IMR-90 (cell line): ENCODE measurements around the gene SYT11. TPM values are rescaled to one million over a fixed set of nuclear protein-coding genes. Genes with fewer than 3 reads are reported as not detected.

Experiments used
- ATAC-seq: fragments of 200-7000 bp; cut with Tn5 transposase; 2 replicates; pipeline ENCODE4 v1.9.1; 2020; ENCODE audit warnings: low read depth, mild to moderate bottlenecking, moderate library complexity
- BruUV-seq: library from RNA; stranded (reverse); fragments of 400-500 nt; replicated peaks from 2 replicates; lab custom pipeline; 2021; lab: Mats Ljungman, UMichigan
- CTCF ChIA-PET: fragments of 300-600 bp; formaldehyde crosslinking; extraction: SDS; loops from one replicate; lab custom pipeline; 2021; ENCODE audit warnings: antibody characterized with exemption; lab: Yijun Ruan, JAX
- POLR2A ChIA-PET: fragments of 300-600 bp; sonication (Branson Sonifier 250); formaldehyde crosslinking; loops from one replicate; lab custom pipeline; 2022; ENCODE audit warnings: antibody characterized with exemption; ENCODE audit not compliant: unreplicated experiment; lab: Charles Lee
- DNase-seq: peaks from one replicate; pipeline ENCODE4 v3.0.0; 2013
- H2AFZ ChIP-seq: replicated peaks from 2 replicates; pipeline ENCODE3; 2013; ENCODE audit warnings: low read length, mild to moderate bottlenecking; ENCODE audit not compliant: poor library complexity
- H2AK5ac ChIP-seq: 2 replicates; pipeline ENCODE4 v1.6.1; 2013; ENCODE audit warnings: low read depth, low read length, inconsistent platforms
- H2AK9ac ChIP-seq: replicated peaks from 2 replicates; pipeline ENCODE3; 2013; ENCODE audit warnings: mild to moderate bottlenecking, low read depth, low read length, moderate library complexity; ENCODE audit not compliant: poor library complexity
- H2BK120ac ChIP-seq: 2 replicates; pipeline ENCODE4 v1.6.1; 2013; ENCODE audit warnings: low read depth, low read length, inconsistent platforms
- H2BK15ac ChIP-seq: 3 replicates; pipeline ENCODE4 v1.6.1; 2013; ENCODE audit warnings: low read depth, low read length, inconsistent platforms
- H2BK20ac ChIP-seq: 2 replicates; pipeline ENCODE4 v1.6.1; 2013; ENCODE audit warnings: low read depth, mild to moderate bottlenecking, inconsistent platforms, low read length, moderate library complexity
- H2BK5ac ChIP-seq: 2 replicates; pipeline ENCODE4 v1.6.1; 2013; ENCODE audit warnings: mild to moderate bottlenecking, low read depth, low read length, inconsistent platforms; ENCODE audit not compliant: poor library complexity, severe bottlenecking
- H3K14ac ChIP-seq: replicated peaks from 2 replicates; pipeline ENCODE4 v1.6.1; 2013; ENCODE audit warnings: low read depth, low read length, inconsistent platforms
- H3K18ac ChIP-seq: 2 replicates; pipeline ENCODE4 v1.6.1; 2013; ENCODE audit warnings: low read depth, low read length, control low read depth
- H3K23ac ChIP-seq: 2 replicates; pipeline ENCODE4 v1.6.1; 2013; ENCODE audit warnings: low read depth, low read length, inconsistent platforms
- H3K27ac ChIP-seq: 2 replicates; pipeline ENCODE4 v1.5.1; 2013; ENCODE audit warnings: mild to moderate bottlenecking, control low read depth, low read length; ENCODE audit not compliant: insufficient read depth
- H3K27me3 ChIP-seq: 2 replicates; pipeline ENCODE4 v1.6.1; 2013; ENCODE audit warnings: low read length; ENCODE audit not compliant: control insufficient read depth, insufficient read depth
- H3K36me3 ChIP-seq: 2 replicates; pipeline ENCODE4 v1.6.1; 2013; ENCODE audit warnings: low read length, mixed read lengths; ENCODE audit not compliant: control insufficient read depth, insufficient read depth
- H3K4ac ChIP-seq: 2 replicates; pipeline ENCODE4 v1.6.1; 2013; ENCODE audit warnings: low read depth, low read length, inconsistent platforms
- H3K4me1 ChIP-seq: 2 replicates; pipeline ENCODE4 v1.6.1; 2013; ENCODE audit warnings: low read length, mixed read lengths; ENCODE audit not compliant: control insufficient read depth, insufficient read depth
- H3K4me2 ChIP-seq: 2 replicates; pipeline ENCODE4 v1.6.1; 2013; ENCODE audit warnings: low read depth, mild to moderate bottlenecking, control low read depth, low read length, moderate library complexity
- H3K4me3 ChIP-seq: 2 replicates; pipeline ENCODE4 v1.5.1; 2013; ENCODE audit warnings: low read depth, mild to moderate bottlenecking, control low read depth, low read length, moderate library complexity; ENCODE audit not compliant: insufficient read depth
- H3K56ac ChIP-seq: 2 replicates; pipeline ENCODE4 v1.6.1; 2013; ENCODE audit warnings: low read length, inconsistent platforms; ENCODE audit not compliant: insufficient read depth; ENCODE audit errors: extremely low read depth
- H3K79me1 ChIP-seq, 2 experiments: 2 replicates each; pipeline ENCODE4 v1.6.1; 2013; ENCODE audit warnings: low read length in 2 of 2, inconsistent platforms in 1 of 2, low read depth in 1 of 2
- H3K9ac ChIP-seq: 2 replicates; pipeline ENCODE4 v1.6.1; 2013; ENCODE audit warnings: low read depth, low read length, control low read depth
- H3K9me1 ChIP-seq: 2 replicates; pipeline ENCODE4 v1.6.1; 2013; ENCODE audit warnings: low read length, inconsistent platforms; ENCODE audit not compliant: insufficient read depth
- H3K9me3 ChIP-seq: 2 replicates; pipeline ENCODE4 v1.6.1; 2013; ENCODE audit warnings: low read length; ENCODE audit not compliant: control insufficient read depth, insufficient read depth
- H4K20me1 ChIP-seq: 2 replicates; pipeline ENCODE4 v1.6.1; 2013; ENCODE audit warnings: low read length, inconsistent platforms; ENCODE audit not compliant: insufficient read depth
- H4K5ac ChIP-seq: 2 replicates; pipeline ENCODE4 v1.6.1; 2013; ENCODE audit warnings: mild to moderate bottlenecking, low read depth, low read length, control low read depth
- H4K8ac ChIP-seq, 2 experiments: 2 replicates each; pipeline ENCODE4 v1.6.1; 2013; ENCODE audit warnings: low read depth in 2 of 2, low read length in 2 of 2, control low read depth in 1 of 2, inconsistent platforms in 1 of 2
- H4K91ac ChIP-seq: 2 replicates; pipeline ENCODE4 v1.6.1; 2013; ENCODE audit warnings: low read depth, low read length, inconsistent platforms; ENCODE audit not compliant: insufficient read depth
- BHLHE40 ChIP-seq: fragments of 150-350 bp; IDR thresholded peaks from 2 replicates; pipeline ENCODE4 v1.6.1; 2016; ENCODE audit warnings: mild to moderate bottlenecking, low read depth, low read length
- CEBPB ChIP-seq: IDR thresholded peaks from 2 replicates; pipeline ENCODE4 v1.6.1; 2012; ENCODE audit warnings: low read depth, low read length, improper control_type of control experiment
- MAZ ChIP-seq: IDR thresholded peaks from 2 replicates; pipeline ENCODE4 v1.6.1; 2012; ENCODE audit warnings: low read depth, mild to moderate bottlenecking, low read length, improper control_type of control experiment, moderate library complexity, borderline replicate concordance
- POLR2A ChIP-seq: IDR thresholded peaks from 2 replicates; pipeline ENCODE4 v1.6.1; 2012; ENCODE audit warnings: mild to moderate bottlenecking, low read depth, low read length
- RCOR1 ChIP-seq: IDR thresholded peaks from 2 replicates; pipeline ENCODE4 v1.6.1; 2012; ENCODE audit warnings: mild to moderate bottlenecking, low read length, improper control_type of control experiment; ENCODE audit not compliant: insufficient replicate concordance
- WGBS, 2 experiments: methylation state at CpG; one replicate each; pipeline versions ENCODE4 v1.1.5 to v1.1.7; 2013; ENCODE audit warnings: missing lambda C conversion rate in 2 of 2; ENCODE audit not compliant: insufficient read length in 1 of 2; ENCODE audit errors: extremely low coverage in 2 of 2; 5-methylcytosine and 5-hydroxymethylcytosine counted together
- dilution Hi-C: fragments of 300-500 bp; cut with HindIII; formaldehyde crosslinking; loops from one replicate; pipeline ENCODE4 v1.14.3; 2018; ENCODE audit warnings: low sequenced_read_pairs; ENCODE audit not compliant: unreplicated experiment
- in situ Hi-C: fragments of 300-500 bp; cut with MboI; formaldehyde crosslinking; loops from 3 replicates; pipeline ENCODE4 v1.14.3; 2019; ENCODE audit warnings: low sequenced_read_pairs, inconsistent platforms, mixed read lengths
- intact Hi-C: fragments of 100-400 bp; cut with micrococcal nuclease; formaldehyde crosslinking; loops from 2 replicates; pipeline ENCODE4 v1.10.0; 2022
- polyA plus RNA-seq, 3 experiments: library from polyadenylated mRNA; depleted of rRNA; stranded (reverse); fragments of >200 nt; gene quantifications; 2 replicates each; pipeline ENCODE4 v1.2.3, GENCODE V29; 2012; ENCODE audit warnings: low replicate concordance in 1 of 3
- total RNA-seq: library from RNA; depleted of rRNA; stranded (reverse); fragments of >200 nt; gene quantifications from 2 replicates; pipeline ENCODE4 v1.2.3, GENCODE V29; 2012

SYT11 gene
- total and polyA plus RNA-seq, 2 of the 4 experiments (the other 2 are of a cell fraction): 22.9 to 43.7 TPM

GRCh38 chr1:155859881-155860871, 809 bp downstream of the SYT11 start:
- Histone ChIP-seq H3K4ac (peak overlapping the region; percentile 80), H3K4me3 (peak overlapping the region; percentile 50), H2AFZ (peak overlapping the region; percentile 91), H2AK9ac (peak overlapping the region; percentile 99), H3K79me1 (peaks cover 9 to 63% of the 10 kb centered on the region in 2 experiments), H3K56ac (peak overlapping the region; percentile 96), H3K9me1 (peaks cover 10% of the 10 kb centered on the region), H3K4me1 (no peaks in the 10 kb centered on the region; the same call in 1 of the 2 replicates), H2BK20ac (peak overlapping the region; percentile 28), H2BK120ac (peak overlapping the region; percentile 57), H4K20me1 (no peaks in the 10 kb centered on the region), H2BK5ac (peak overlapping the region; percentile 92), H3K9ac (peak overlapping the region; percentile 83), H3K9me3 (no peaks in the 10 kb centered on the region), H3K4me2 (peak overlapping the region; percentile 82), H4K5ac (peak overlapping the region; percentile 95), H2AK5ac (peak overlapping the region; percentile 91), H3K27me3 (no peaks in the 10 kb centered on the region), H3K27ac (peak overlapping the region; percentile 95), H4K8ac (peak overlapping the region; percentile 93 to 95), H3K18ac (peak overlapping the region; percentile 86), H3K36me3 (no peaks in the 10 kb centered on the region), H3K23ac (peak overlapping the region; percentile 94), H2BK15ac (peak overlapping the region; percentile 86; the same call in 2 of the 3 replicates), H3K14ac (peak overlapping the region; percentile 90), H4K91ac (peak overlapping the region; percentile 88)
- in situ Hi-C loops: no loop called here
- dilution Hi-C loops: no loop called here
- intact Hi-C loops: no loop called here
- CTCF ChIA-PET: interaction anchor here (0.7 kb wide), 1 partner anchor 33 kb away, joined by 3 read pairs; no protein-coding TSS in a partner anchor
- TF ChIP-seq CEBPB: peak; percentile 58
- TF ChIP-seq RCOR1: no peak
- peak; percentile 70; the same call in 1 of the 2 replicates for TF ChIP-seq POLR2A
- TF ChIP-seq MAZ: peak; percentile 56; the same call in 1 of the 2 replicates
- TF ChIP-seq BHLHE40: peak; percentile 34; the same call in 1 of the 2 replicates
- POLR2A ChIA-PET: interaction anchor here (0.6 to 1.0 kb wide), 2 partner anchors 9 to 92 kb away, joined by 4 to 21 read pairs; no protein-coding TSS in a partner anchor
- ATAC-seq (peak; percentile 63), DNase-seq (peak; percentile 84)
- no TSS peak for BruUV-seq
- WGBS, 2 experiments: 2% methylated on average over 11 of the region's 35 CpGs; no CpG with 5 or more reads in 1 of the 2 experiments
